GM06990 (cell line): Measurements from ENCODE around the gene LRMDA.

Source experiments
- DNase-seq: peaks from one replicate; pipeline ENCODE4 v3.0.0-alpha.2; 2011; ENCODE audit not compliant: insufficient read length; ENCODE audit errors: extremely low read depth
- H3K27me3 ChIP-seq: replicated peaks from 2 replicates; pipeline ENCODE4 v1.6.0; 2011; ENCODE audit warnings: low read length; ENCODE audit not compliant: control insufficient read depth, insufficient read depth
- H3K36me3 ChIP-seq: 2 replicates; pipeline ENCODE4 v1.5.1; 2011; ENCODE audit warnings: low read length; ENCODE audit not compliant: control insufficient read depth, insufficient read depth
- H3K4me3 ChIP-seq: replicated peaks from 2 replicates; pipeline ENCODE4 v1.5.1; 2011; ENCODE audit warnings: low read depth, mild to moderate bottlenecking, control low read depth, low read length
- CTCF ChIP-seq: IDR thresholded peaks from 2 replicates; pipeline ENCODE4 v1.5.1; 2011; ENCODE audit warnings: low read length, control low read depth, mild to moderate bottlenecking, inconsistent platforms; ENCODE audit not compliant: insufficient read depth, poor library complexity, severe bottlenecking

The LRMDA gene

DNA sequence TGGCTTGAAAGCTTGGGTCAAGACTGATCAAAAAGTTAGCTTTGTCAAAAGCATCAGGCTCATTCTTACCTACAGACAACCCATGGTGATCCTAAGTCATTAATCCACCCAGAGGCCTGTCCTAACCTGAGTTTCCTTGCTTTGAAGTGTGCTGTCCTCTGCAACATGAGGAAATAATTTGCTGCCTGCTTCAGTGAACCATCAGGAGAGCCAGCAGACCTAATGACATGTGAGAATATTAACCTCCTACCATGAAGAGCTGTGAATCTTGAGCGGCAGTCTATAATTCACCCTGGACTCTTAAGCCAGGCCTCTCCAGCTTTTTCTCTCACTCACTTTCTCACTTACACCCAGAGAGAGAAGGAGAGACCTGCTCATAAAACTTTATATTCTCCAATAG lies 590.0 kb downstream of the LRMDA start:
- Histone ChIP-seq H3K36me3 (no peaks in the 10 kb centered on the region), H3K4me3 (no peak overlapping the region), H3K27me3 (no peaks in the 10 kb centered on the region; the same call in none of the 2 replicates)
- DNase-seq: no peak
- TF ChIP-seq CTCF: no peak

GRCh38 chr10:76022366-76022765 lies 590.9 kb downstream of the LRMDA start:
- Histone ChIP-seq H3K27me3 (no peaks in the 10 kb centered on the region; the same call in none of the 2 replicates), H3K36me3 (no peaks in the 10 kb centered on the region), H3K4me3 (no peak overlapping the region)
- no peak for DNase-seq
- no peak for TF ChIP-seq CTCF

- Histone ChIP-seq H3K27me3 (no peaks in the 10 kb centered on the region; the same call in none of the 2 replicates), H3K4me3 (no peak overlapping the region), H3K36me3 (no peaks in the 10 kb centered on the region)
- no peak for TF ChIP-seq CTCF
- DNase-seq: no peak
These were observed 591.6 kb downstream of the LRMDA start for GRCh38 chr10:76023007-76023406.

- no peak for DNase-seq
- H3K36me3 ChIP-seq: no peaks in the 10 kb centered on the region
- H3K4me3 ChIP-seq: no peak overlapping the region
- no peaks in the 10 kb centered on the region; the same call in 1 of the 2 replicates for H3K27me3 ChIP-seq
- no peak for TF ChIP-seq CTCF
These were observed 593.2 kb downstream of the LRMDA start for GRCh38 chr10:76024460-76025123.

GRCh38 chr10:76025124-76025477 lies 593.7 kb downstream of the LRMDA start:
- Histone ChIP-seq H3K4me3 (no peak overlapping the region), H3K27me3 (no peaks in the 10 kb centered on the region; the same call in 1 of the 2 replicates), H3K36me3 (no peaks in the 10 kb centered on the region)
- DNase-seq: no peak
- no peak for TF ChIP-seq CTCF
